ENCODE data around the gene MSRB3.

GRCh38 chr12:65403188-65403587 is 124.7 kb downstream of the MSRB3 start:
- TF ChIP-seq CTCF (IDR thresholded peaks at IDR 0.05) (no peak), POLR2A (IDR thresholded peaks at IDR 0.05) (no peak), POLR2AphosphoS5 (IDR thresholded peaks at IDR 0.05) (no peak)

All from gastroesophageal sphincter (tissue), 3 donors.